ENCODE data around the gene BTG3. TPM values are rescaled to one million over a fixed set of nuclear protein-coding genes. Genes with fewer than 3 reads are reported as not detected.
A peak's percentile ranks its signal among the peaks of the same experiment; 100 is the strongest.

The BTG3 gene
- total RNA-seq = 10 to 100 TPM; 40.7 to 43.3 TPM

- Mint-ChIP-seq H3K4me3 (peak within 1 kb of the TSS; percentile 93), H3K9me3 (ENCODE audit: insufficient read depth) (no peaks in the 10 kb centered on the region), H3K27ac (peak within 1 kb of the TSS; percentile 98), H3K36me3 (ENCODE audit: low read depth) (peaks cover 35% of the 10 kb centered on the region), H3K4me1 (ENCODE audit: low read depth) (peaks cover 56% of the 10 kb centered on the region), H3K27me3 (ENCODE audit: low read depth) (peaks cover 3% of the 10 kb centered on the region)
- DNase-seq (peak; percentile 86), ATAC-seq (peak; percentile 83)
- POLR2A ChIA-PET = interaction anchor here (1.2 to 2.4 kb wide), 4 partner anchors 11 to 1879 kb away, joined by 3 to 10 read pairs (median 8); partner anchors contain the start of gene C21orf91
- CTCF ChIA-PET = interaction anchor here (1.3 kb wide), 1 partner anchor 27 kb away, joined by 3 read pairs; no protein-coding TSS in a partner anchor
These were observed at the start of gene BTG3 for GRCh38 chr21:17612565-17613241. Gene BTG3, minus strand, starts transcription at chr21:17612901. Its CDS starts 3,757 bp downstream, at chr21:17609144.

GRCh38 chr21:17660862-17661261, 48.2 kb upstream of the BTG3 start:
- no peak overlapping the region for H3K4me3 Mint-ChIP-seq

GRCh38 chr21:17660452-17660851, 47.8 kb upstream of the BTG3 start:
- H3K36me3 Mint-ChIP-seq (ENCODE audit: low read depth) = no peaks in the 10 kb centered on the region
- no peak overlapping the region for H3K4me3 Mint-ChIP-seq
- DNase-seq (no peak), ATAC-seq (no peak)
- POLR2A ChIA-PET = no interaction called here
- CTCF ChIA-PET = no interaction called here
- peaks cover 5% of the 10 kb centered on the region for H3K9me3 Mint-ChIP-seq (ENCODE audit: insufficient read depth)
- no peak overlapping the region for H3K27ac Mint-ChIP-seq
- no peaks in the 10 kb centered on the region for H3K4me1 Mint-ChIP-seq (ENCODE audit: low read depth)
- H3K27me3 Mint-ChIP-seq (ENCODE audit: low read depth) = peaks cover 10% of the 10 kb centered on the region

More at GRCh38 chr21:17660862-17661261, 48.2 kb upstream of the BTG3 start:
- ATAC-seq = no peak
- H3K4me1 Mint-ChIP-seq (ENCODE audit: low read depth) = no peaks in the 10 kb centered on the region
- ChIA-PET CTCF (no interaction called here), POLR2A (no interaction called here)
- DNase-seq = no peak
- H3K27me3 Mint-ChIP-seq (ENCODE audit: low read depth) = peaks cover 8% of the 10 kb centered on the region
- no peak overlapping the region for H3K27ac Mint-ChIP-seq
- H3K36me3 Mint-ChIP-seq (ENCODE audit: low read depth) = no peaks in the 10 kb centered on the region
- peaks cover 5% of the 10 kb centered on the region for H3K9me3 Mint-ChIP-seq (ENCODE audit: insufficient read depth)

GRCh38 chr21:17658931-17659330, 46.2 kb upstream of the BTG3 start:
- H3K36me3 Mint-ChIP-seq (ENCODE audit: low read depth) = no peaks in the 10 kb centered on the region
- ChIA-PET CTCF (no interaction called here), POLR2A (no interaction called here)
- ATAC-seq (no peak), DNase-seq (no peak)
- H3K27me3 Mint-ChIP-seq (ENCODE audit: low read depth) = peaks cover 16% of the 10 kb centered on the region
- H3K27ac Mint-ChIP-seq = no peak overlapping the region
- peaks cover 5% of the 10 kb centered on the region for H3K9me3 Mint-ChIP-seq (ENCODE audit: insufficient read depth)
- H3K4me1 Mint-ChIP-seq (ENCODE audit: low read depth) = no peaks in the 10 kb centered on the region
- H3K4me3 Mint-ChIP-seq = no peak overlapping the region

GRCh38 chr21:17651526-17651925, 38.8 kb upstream of the BTG3 start:
- Mint-ChIP-seq H3K9me3 (ENCODE audit: insufficient read depth) (no peaks in the 10 kb centered on the region), H3K4me3 (no peak overlapping the region), H3K27me3 (ENCODE audit: low read depth) (peaks cover 17% of the 10 kb centered on the region), H3K36me3 (ENCODE audit: low read depth) (no peaks in the 10 kb centered on the region), H3K27ac (no peak overlapping the region), H3K4me1 (ENCODE audit: low read depth) (no peaks in the 10 kb centered on the region)
- no peak for ATAC-seq
- DNase-seq = no peak
- CTCF ChIA-PET = interaction anchor here (1.0 kb wide), 1 partner anchor 28 kb away, joined by 3 read pairs; no protein-coding TSS in a partner anchor
- POLR2A ChIA-PET = no interaction called here

GRCh38 chr21:17650292-17650691, 37.6 kb upstream of the BTG3 start:
- H3K36me3 Mint-ChIP-seq (ENCODE audit: low read depth) = no peaks in the 10 kb centered on the region
- no peak for ATAC-seq
- no peak for DNase-seq
- POLR2A ChIA-PET = no interaction called here
- H3K9me3 Mint-ChIP-seq (ENCODE audit: insufficient read depth) = no peaks in the 10 kb centered on the region
- H3K27me3 Mint-ChIP-seq (ENCODE audit: low read depth) = peaks cover 13% of the 10 kb centered on the region
- H3K27ac Mint-ChIP-seq = no peak overlapping the region
- no peak overlapping the region for H3K4me3 Mint-ChIP-seq
- CTCF ChIA-PET = interaction anchor here (1.2 kb wide), 1 partner anchor 275 kb away, joined by 3 read pairs; no protein-coding TSS in a partner anchor
- H3K4me1 Mint-ChIP-seq (ENCODE audit: low read depth) = no peaks in the 10 kb centered on the region

GRCh38 chr21:17646790-17647189, 34.1 kb upstream of the BTG3 start:
- H3K27me3 Mint-ChIP-seq (ENCODE audit: low read depth) = peaks cover 7% of the 10 kb centered on the region
- H3K27ac Mint-ChIP-seq = no peak overlapping the region
- no peaks in the 10 kb centered on the region for H3K36me3 Mint-ChIP-seq (ENCODE audit: low read depth)
- CTCF ChIA-PET = no interaction called here
- DNase-seq (no peak), ATAC-seq (no peak)
- POLR2A ChIA-PET = no interaction called here
- no peak overlapping the region for H3K4me3 Mint-ChIP-seq
- peaks cover 6% of the 10 kb centered on the region for H3K4me1 Mint-ChIP-seq (ENCODE audit: low read depth)
- peaks cover 2% of the 10 kb centered on the region for H3K9me3 Mint-ChIP-seq (ENCODE audit: insufficient read depth)

GRCh38 chr21:17644186-17644585, 31.5 kb upstream of the BTG3 start:
- Mint-ChIP-seq H3K4me1 (ENCODE audit: low read depth) (peaks cover 6% of the 10 kb centered on the region), H3K27ac (no peak overlapping the region), H3K9me3 (ENCODE audit: insufficient read depth) (peaks cover 3% of the 10 kb centered on the region), H3K27me3 (ENCODE audit: low read depth) (no peaks in the 10 kb centered on the region), H3K36me3 (ENCODE audit: low read depth) (no peaks in the 10 kb centered on the region), H3K4me3 (no peak overlapping the region)
- no peak for DNase-seq
- ChIA-PET CTCF (interaction anchor here (0.6 kb wide), 1 partner anchor 41 kb away, joined by 3 read pairs; no protein-coding TSS in a partner anchor), POLR2A (no interaction called here)
- ATAC-seq = no peak

- H3K27ac Mint-ChIP-seq = no peak overlapping the region
- ATAC-seq (no peak), DNase-seq (no peak)
- no peak overlapping the region for H3K4me3 Mint-ChIP-seq
- H3K27me3 Mint-ChIP-seq (ENCODE audit: low read depth) = no peaks in the 10 kb centered on the region
- peaks cover 6% of the 10 kb centered on the region for H3K4me1 Mint-ChIP-seq (ENCODE audit: low read depth)
- POLR2A ChIA-PET = no interaction called here
- peaks cover 3% of the 10 kb centered on the region for H3K9me3 Mint-ChIP-seq (ENCODE audit: insufficient read depth)
- H3K36me3 Mint-ChIP-seq (ENCODE audit: low read depth) = no peaks in the 10 kb centered on the region
- CTCF ChIA-PET = no interaction called here
These were observed 28.1 kb upstream of the BTG3 start for GRCh38 chr21:17640821-17641220.

GRCh38 chr21:17636711-17637110, 24.0 kb upstream of the BTG3 start:
- H3K36me3 Mint-ChIP-seq (ENCODE audit: low read depth) = no peaks in the 10 kb centered on the region
- ChIA-PET POLR2A (no interaction called here), CTCF (no interaction called here)
- H3K9me3 Mint-ChIP-seq (ENCODE audit: insufficient read depth) = peaks cover under 1% of the 10 kb centered on the region
- no peaks in the 10 kb centered on the region for H3K4me1 Mint-ChIP-seq (ENCODE audit: low read depth)
- no peak overlapping the region for H3K27ac Mint-ChIP-seq
- H3K4me3 Mint-ChIP-seq = no peak overlapping the region
- no peaks in the 10 kb centered on the region for H3K27me3 Mint-ChIP-seq (ENCODE audit: low read depth)
- no peak for ATAC-seq
- no peak for DNase-seq

- peaks cover 2% of the 10 kb centered on the region for H3K27me3 Mint-ChIP-seq (ENCODE audit: low read depth)
- H3K27ac Mint-ChIP-seq = no peak overlapping the region
- H3K4me1 Mint-ChIP-seq (ENCODE audit: low read depth) = no peaks in the 10 kb centered on the region
- no peaks in the 10 kb centered on the region for H3K36me3 Mint-ChIP-seq (ENCODE audit: low read depth)
- H3K4me3 Mint-ChIP-seq = no peak overlapping the region
- ATAC-seq (no peak), DNase-seq (no peak)
- CTCF ChIA-PET = no interaction called here
- no peaks in the 10 kb centered on the region for H3K9me3 Mint-ChIP-seq (ENCODE audit: insufficient read depth)
- POLR2A ChIA-PET = no interaction called here
These were observed 18.5 kb upstream of the BTG3 start for GRCh38 chr21:17631195-17631594.

GRCh38 chr21:17622018-17622417, 9.3 kb upstream of the BTG3 start:
- Mint-ChIP-seq H3K4me3 (no peak overlapping the region), H3K9me3 (ENCODE audit: insufficient read depth) (no peaks in the 10 kb centered on the region), H3K27me3 (ENCODE audit: low read depth) (peaks cover 21% of the 10 kb centered on the region), H3K27ac (no peak overlapping the region), H3K36me3 (ENCODE audit: low read depth) (no peaks in the 10 kb centered on the region), H3K4me1 (ENCODE audit: low read depth) (no peaks in the 10 kb centered on the region)
- CTCF ChIA-PET = no interaction called here
- POLR2A ChIA-PET = no interaction called here
- DNase-seq (no peak), ATAC-seq (no peak)

- POLR2A ChIA-PET = no interaction called here
- Mint-ChIP-seq H3K4me1 (ENCODE audit: low read depth) (peaks cover 20% of the 10 kb centered on the region), H3K27me3 (ENCODE audit: low read depth) (peaks cover 6% of the 10 kb centered on the region), H3K27ac (no peak overlapping the region), H3K36me3 (ENCODE audit: low read depth) (no peaks in the 10 kb centered on the region), H3K9me3 (ENCODE audit: insufficient read depth) (no peaks in the 10 kb centered on the region), H3K4me3 (no peak overlapping the region)
- CTCF ChIA-PET = interaction anchor here (1.2 kb wide), 1 partner anchor 10 kb away, joined by 3 read pairs; no protein-coding TSS in a partner anchor
- ATAC-seq (no peak), DNase-seq (no peak)
These were observed 4.1 kb upstream of the BTG3 start for GRCh38 chr21:17616831-17617230.

Data from activated CD8-positive, alpha-beta T cell treated with anti-CD3 and anti-CD28 coated beads, Interleukin-2, amount 10 ng/mL, durations not matched to agents 7 days and 5 days (primary cell).